Iris pigment epithelial cell (primary cell): ENCODE measurements around the gene COPZ1.

Experiments
- DNase-seq: peaks from one replicate; pipeline ENCODE4 v3.0.0-alpha.2; 2011; ENCODE audit warnings: low read depth

Gene COPZ1

DNA sequence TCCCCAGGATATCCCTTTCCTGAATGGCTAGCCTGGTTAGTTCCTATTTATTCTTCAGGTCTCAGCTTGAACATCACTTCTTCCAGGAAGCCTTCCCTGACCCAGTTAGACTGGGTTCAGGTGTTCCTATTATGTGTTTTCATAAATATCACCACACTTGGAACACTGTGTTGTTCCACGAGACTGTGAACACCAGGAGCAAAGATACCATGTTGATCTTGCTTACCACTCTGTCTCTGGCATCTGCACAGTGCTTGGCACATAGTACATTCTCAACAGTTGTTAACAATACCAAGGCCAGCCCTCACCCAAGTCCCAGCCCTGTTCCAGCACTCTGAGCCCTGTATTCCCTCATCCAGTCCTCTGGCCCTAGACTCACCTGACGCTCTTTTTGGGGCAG lies 73.3 kb downstream of the COPZ1 start:
- DNase-seq = no peak

DNA sequence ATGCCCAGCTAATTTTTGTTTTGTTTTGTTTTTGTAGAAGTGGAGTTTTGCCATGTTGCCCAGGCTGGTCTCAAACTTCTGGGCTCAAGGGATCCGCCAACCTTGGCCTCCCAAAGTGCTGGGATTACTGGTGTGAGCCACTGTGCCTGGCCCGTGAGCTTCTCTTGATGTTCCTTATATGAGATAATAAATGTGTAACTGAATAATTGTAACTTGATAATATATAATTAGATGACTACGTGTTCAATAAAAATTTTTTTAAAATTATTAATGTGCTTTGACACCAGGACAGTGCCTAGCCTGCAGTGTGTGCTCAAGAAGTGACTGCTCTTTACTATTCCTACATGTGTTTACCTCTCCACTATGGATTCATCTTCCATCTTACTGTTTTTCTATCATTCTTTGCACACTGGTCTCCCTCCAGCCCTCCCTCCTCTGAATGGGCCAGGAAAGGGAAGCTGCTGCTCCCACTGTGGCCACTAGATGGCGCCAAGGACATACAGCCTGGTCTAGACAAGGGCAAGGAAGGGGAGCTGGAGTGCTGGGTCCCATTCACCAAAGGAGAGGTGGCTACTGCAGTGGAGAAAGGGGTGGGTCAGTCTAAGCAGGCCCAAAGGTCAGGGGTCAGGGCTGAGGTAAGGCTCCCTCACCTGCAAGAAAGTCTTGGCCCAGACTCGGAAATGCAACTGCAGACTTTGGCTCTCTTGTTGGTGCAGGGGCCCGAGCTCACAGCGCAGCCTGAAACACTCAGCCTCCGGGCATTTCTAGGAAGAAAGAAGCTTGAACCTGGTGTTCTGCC lies 74.3 kb downstream of the COPZ1 start:
- peak; percentile 77 for DNase-seq

- DNase-seq = no peak
Observed at GRCh38 chr12:54401119-54401518, 76.2 kb downstream of the COPZ1 start.
